ENCODE measurements around the gene IREB2. TPM values are rescaled to one million over a fixed set of nuclear protein-coding genes. Genes with fewer than 3 reads are reported as not detected.

Gene IREB2
- total RNA-seq, 1 donor from 2014 or later: 82.4 TPM

DNA sequence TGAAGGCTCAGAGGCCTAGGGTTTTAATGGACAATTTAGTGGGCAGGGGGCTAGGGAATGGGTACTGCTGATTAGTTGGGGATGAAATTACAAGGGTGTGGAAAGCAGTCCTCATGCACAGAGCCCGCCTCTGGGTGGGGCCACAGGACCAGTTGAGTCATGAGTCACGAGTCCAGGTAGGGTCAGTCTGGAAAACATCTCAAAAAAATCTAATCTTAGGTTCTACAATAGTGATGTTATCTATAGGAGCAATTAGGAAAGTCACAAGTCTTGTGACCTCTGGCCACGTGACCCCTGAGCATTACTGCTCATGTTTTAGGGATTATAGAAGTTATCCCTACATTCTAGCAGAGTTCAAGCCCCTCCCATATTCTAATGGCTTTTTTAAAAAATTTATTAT, 18.6 kb upstream of the IREB2 start:
- no peak for DNase-seq
- Mint-ChIP-seq H3K9me3 (ENCODE audit: unreplicated experiment) (peaks cover 4% of the 10 kb centered on the region), H3K27ac (ENCODE audit: unreplicated experiment) (no peak overlapping the region), H3K36me3 (ENCODE audit: unreplicated experiment) (peaks cover 5% of the 10 kb centered on the region), H3K27me3 (ENCODE audit: unreplicated experiment) (peaks cover 5% of the 10 kb centered on the region), H3K4me3 (ENCODE audit: unreplicated experiment) (no peak overlapping the region), H3K4me1 (ENCODE audit: low read depth, unreplicated experiment) (peaks cover 2% of the 10 kb centered on the region)
- TF ChIP-seq, protein P1, sequence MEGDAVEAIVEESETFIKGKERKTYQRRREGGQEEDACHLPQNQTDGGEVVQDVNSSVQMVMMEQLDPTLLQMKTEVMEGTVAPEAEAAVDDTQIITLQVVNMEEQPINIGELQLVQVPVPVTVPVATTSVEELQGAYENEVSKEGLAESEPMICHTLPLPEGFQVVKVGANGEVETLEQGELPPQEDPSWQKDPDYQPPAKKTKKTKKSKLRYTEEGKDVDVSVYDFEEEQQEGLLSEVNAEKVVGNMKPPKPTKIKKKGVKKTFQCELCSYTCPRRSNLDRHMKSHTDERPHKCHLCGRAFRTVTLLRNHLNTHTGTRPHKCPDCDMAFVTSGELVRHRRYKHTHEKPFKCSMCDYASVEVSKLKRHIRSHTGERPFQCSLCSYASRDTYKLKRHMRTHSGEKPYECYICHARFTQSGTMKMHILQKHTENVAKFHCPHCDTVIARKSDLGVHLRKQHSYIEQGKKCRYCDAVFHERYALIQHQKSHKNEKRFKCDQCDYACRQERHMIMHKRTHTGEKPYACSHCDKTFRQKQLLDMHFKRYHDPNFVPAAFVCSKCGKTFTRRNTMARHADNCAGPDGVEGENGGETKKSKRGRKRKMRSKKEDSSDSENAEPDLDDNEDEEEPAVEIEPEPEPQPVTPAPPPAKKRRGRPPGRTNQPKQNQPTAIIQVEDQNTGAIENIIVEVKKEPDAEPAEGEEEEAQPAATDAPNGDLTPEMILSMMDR (IDR thresholded peaks at IDR 0.05; ENCODE audit: partially characterized antibody, unreplicated experiment): no peak

DNA sequence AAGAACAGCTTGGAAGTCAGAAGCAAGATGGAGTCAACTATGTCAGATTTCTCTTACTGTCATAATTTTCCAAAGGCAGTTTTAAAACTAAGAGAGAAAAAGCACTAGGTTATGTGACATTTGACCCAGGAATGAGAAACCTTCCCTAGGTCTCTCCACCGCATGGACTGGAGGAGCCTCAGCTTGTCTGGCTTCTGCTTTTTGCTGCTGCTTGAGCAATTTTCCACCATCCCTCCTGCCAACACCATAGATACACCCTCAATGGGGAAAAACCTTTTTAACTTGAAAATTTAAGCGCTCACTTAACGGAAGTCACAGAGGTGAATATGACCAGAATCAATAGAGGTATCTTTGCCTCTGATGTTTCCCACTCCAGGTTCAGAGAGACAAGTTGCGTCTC, 17.8 kb upstream of the IREB2 start:
- DNase-seq: no peak
- Mint-ChIP-seq H3K4me3 (ENCODE audit: unreplicated experiment) (no peak overlapping the region), H3K27ac (ENCODE audit: unreplicated experiment) (no peak overlapping the region), H3K4me1 (ENCODE audit: low read depth, unreplicated experiment) (peaks cover 2% of the 10 kb centered on the region), H3K9me3 (ENCODE audit: unreplicated experiment) (peaks cover 4% of the 10 kb centered on the region), H3K27me3 (ENCODE audit: unreplicated experiment) (peaks cover 5% of the 10 kb centered on the region), H3K36me3 (ENCODE audit: unreplicated experiment) (peaks cover 5% of the 10 kb centered on the region)
- TF ChIP-seq, protein P1 (IDR thresholded peaks at IDR 0.05; ENCODE audit: partially characterized antibody, unreplicated experiment): no peak

DNA sequence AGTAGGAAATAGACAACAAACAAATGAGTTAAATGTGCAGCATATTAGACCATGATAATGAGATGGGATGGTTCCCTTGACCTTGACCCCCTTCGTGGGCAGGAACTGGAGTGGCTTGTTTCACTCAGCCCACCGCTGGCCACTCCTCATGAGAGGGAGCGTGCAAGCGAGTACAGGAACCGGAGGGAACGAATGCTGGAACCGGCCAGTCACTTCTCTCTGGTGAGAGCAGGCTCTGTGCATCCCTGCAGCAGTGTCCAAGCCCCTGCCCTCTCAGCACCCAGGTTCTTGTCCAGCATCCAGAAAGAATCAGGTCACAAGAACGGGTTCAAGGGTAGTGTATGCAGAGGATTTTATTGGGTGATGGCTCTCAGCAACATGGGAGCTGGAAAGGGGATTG, 17.2 kb upstream of the IREB2 start:
- TF ChIP-seq, protein P1 (IDR thresholded peaks at IDR 0.05; ENCODE audit: partially characterized antibody, unreplicated experiment): no peak
- Mint-ChIP-seq H3K27ac (ENCODE audit: unreplicated experiment) (no peak overlapping the region), H3K36me3 (ENCODE audit: unreplicated experiment) (peaks cover 5% of the 10 kb centered on the region), H3K27me3 (ENCODE audit: unreplicated experiment) (peaks cover 5% of the 10 kb centered on the region), H3K4me1 (ENCODE audit: low read depth, unreplicated experiment) (peaks cover 2% of the 10 kb centered on the region), H3K9me3 (ENCODE audit: unreplicated experiment) (peaks cover 4% of the 10 kb centered on the region), H3K4me3 (ENCODE audit: unreplicated experiment) (no peak overlapping the region)
- DNase-seq: no peak

DNA sequence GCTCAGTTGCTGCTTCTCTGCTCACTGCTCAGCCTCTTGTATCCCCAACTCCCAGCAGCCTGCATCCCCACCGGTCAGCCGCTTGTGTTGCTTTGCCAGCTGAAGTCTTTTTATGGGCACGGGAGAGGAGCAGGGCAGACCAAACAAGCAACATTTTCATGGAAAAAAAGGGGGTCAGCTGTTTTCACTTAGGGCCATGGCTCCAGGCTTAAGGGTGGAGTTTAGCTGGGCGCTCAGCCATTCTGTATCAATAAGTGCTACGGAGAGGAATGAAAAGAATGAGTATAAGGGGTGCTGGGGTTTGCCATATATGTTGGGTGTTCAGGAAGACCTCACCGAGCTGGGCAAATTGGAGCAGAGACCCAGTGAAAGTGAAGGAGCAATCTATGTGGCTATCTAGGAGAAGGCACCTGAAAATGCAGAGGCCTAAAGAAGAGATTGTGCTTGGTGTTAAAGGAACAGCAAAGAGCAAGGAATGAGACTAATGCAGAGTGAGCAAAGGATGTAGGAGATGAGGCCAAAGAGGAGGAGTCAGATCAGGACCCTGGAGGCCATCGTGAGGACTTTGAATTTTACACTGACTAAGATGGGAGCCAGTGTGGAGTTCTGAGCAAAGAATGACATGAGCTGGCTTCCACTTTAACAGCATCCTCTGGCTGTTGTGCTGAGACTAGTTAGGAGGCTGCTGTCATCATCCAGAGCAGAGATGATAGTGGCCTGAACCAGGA, 16.6 kb upstream of the IREB2 start:
- Mint-ChIP-seq H3K4me1 (ENCODE audit: low read depth, unreplicated experiment) (peaks cover 2% of the 10 kb centered on the region), H3K36me3 (ENCODE audit: unreplicated experiment) (peaks cover 5% of the 10 kb centered on the region), H3K27ac (ENCODE audit: unreplicated experiment) (peak overlapping the region; percentile 67), H3K27me3 (ENCODE audit: unreplicated experiment) (peaks cover 5% of the 10 kb centered on the region), H3K4me3 (ENCODE audit: unreplicated experiment) (no peak overlapping the region), H3K9me3 (ENCODE audit: unreplicated experiment) (peaks cover 4% of the 10 kb centered on the region)
- TF ChIP-seq, protein P1 (IDR thresholded peaks at IDR 0.05; ENCODE audit: partially characterized antibody, unreplicated experiment): no peak
- no peak for DNase-seq

DNA sequence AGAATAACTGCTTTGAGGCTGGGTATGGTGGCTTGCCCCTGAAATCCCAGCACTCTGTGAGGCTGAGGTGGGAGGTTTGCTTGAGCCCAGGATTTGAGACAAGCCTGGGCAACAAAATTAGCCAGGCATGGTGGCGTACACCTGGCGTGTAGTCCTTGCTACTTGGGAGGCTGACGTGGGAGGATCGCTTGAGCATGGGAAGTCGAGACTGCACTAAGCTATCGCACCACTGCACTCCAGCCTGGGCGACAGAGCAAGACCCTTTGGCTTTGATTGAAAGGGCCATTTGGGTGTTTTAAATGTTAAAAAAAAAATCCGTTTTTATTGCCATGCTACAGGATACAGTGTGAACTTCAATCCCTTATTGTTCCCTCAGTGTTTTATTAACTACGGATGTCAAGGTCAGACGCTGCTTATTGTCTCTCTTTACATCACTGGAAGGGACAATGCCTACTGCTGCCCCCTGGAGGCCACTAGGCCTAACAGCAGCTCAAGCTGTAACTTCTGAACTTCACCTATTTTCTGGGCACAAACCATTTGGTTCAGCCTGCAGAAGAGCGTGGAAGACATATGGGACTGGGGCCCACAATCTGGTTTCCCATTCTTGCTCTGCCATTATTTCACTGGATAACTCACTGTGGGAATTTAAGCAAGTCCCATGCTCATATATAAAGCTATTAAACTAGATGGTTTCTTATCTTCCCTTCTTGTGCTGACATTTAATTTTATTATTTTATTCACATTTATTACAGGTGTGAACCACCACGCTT, 15.3 kb upstream of the IREB2 start:
- TF ChIP-seq, protein P1 (IDR thresholded peaks at IDR 0.05; ENCODE audit: partially characterized antibody, unreplicated experiment): peak; percentile 88
- DNase-seq: peak; percentile 77
- H3K4me1 Mint-ChIP-seq (ENCODE audit: low read depth, unreplicated experiment): peaks cover 2% of the 10 kb centered on the region
- H3K9me3 Mint-ChIP-seq (ENCODE audit: unreplicated experiment): peaks cover 4% of the 10 kb centered on the region
- H3K27ac Mint-ChIP-seq (ENCODE audit: unreplicated experiment): no peak overlapping the region
- peaks cover 5% of the 10 kb centered on the region for H3K36me3 Mint-ChIP-seq (ENCODE audit: unreplicated experiment)
- H3K27me3 Mint-ChIP-seq (ENCODE audit: unreplicated experiment): peaks cover 2% of the 10 kb centered on the region
- H3K4me3 Mint-ChIP-seq (ENCODE audit: unreplicated experiment): no peak overlapping the region

All from glutamatergic neuron (in vitro differentiated cells).